HG03439 (cell line): ENCODE data around the gene DOCK7.
A peak's percentile ranks its signal among the peaks of the same experiment; 100 is the strongest.
"Not testable (repeated sequence)": the region's sequence is repeated elsewhere in the genome, so short reads cannot be mapped to it uniquely, and the experiment has no call there.

Source experiments
- ATAC-seq: cut with Tn5 transposase; IDR thresholded peaks from one replicate; pipeline ENCODE4 v1.9.1; 2021; ENCODE audit warnings: mild to moderate bottlenecking, moderate library complexity; ENCODE audit not compliant: unreplicated experiment

The DOCK7 gene

DNA sequence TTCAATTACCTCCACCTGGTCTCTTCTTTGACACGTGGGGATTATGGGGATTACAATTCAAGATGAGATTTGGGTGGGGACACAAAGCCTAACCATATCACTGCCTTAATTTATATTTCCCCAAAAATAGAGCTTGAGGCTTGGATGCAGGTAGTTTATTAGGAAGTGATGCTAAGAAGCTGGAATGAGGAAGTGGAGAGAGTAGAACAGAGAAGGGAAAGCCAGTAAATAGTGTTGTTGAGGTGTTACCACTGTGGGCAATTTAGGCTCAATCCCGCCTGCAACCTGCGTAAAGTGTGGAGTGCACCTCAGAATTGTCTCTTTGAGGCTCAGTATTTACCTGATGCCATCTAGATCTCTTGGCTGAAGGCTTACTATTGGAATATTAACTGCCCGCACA, 4.9 kb upstream of the DOCK7 start:
- ATAC-seq: no peak

DNA sequence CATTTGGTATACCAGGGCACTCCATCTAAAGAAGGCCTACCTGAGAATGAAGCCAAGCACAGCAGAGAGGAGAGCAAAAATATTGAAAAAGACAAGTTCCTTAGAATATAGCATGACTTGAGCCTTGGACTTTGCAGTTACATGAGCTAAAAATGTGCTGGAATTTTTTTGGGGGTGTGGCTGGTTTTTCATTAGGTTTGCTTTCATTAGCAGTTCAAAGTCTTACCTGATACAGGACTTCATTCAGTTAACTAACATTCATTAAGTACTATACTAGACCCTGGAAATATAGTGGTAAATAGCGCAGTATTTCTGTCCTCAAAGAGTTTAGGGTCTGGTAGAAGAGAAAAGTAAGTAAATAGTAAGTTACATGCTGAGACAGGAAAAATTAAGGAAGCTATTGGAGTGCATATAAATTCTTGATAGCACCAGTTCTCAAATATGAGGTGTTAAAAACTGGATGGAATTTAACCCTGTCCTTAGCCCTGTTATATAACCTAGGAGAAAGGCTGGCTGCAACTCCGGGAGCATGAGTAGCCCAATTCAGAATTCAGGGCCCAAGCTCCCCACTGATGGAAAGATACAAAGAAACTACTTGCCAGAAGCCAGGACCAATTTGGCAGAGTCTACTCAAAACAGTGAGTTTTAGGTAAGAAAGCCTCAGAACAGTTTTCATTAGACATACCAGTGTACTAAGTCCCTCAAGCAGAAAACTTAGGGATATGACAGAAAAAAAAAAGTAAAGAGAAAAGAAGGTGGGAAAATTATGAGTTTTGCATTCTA, 3.1 kb upstream of the DOCK7 start:
- no peak for ATAC-seq

DNA sequence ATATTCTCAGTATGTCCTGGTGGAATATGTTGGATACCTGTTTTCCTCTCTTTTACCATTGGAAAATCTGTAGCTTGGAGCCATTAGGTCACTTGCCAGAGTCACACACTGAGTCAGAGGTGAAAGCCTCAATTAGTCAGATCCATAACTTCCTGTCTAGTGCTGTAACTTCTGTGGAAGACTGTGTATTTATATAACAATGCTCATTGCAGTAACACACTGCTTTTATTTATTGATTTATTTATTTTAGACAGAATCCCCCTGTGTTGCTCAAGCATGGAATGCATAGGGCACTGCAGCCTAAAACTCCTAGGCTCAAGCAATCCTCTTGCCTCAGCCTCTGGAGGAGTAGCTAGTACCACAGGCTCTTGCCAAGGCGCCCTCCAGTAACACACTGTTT, 1.3 kb upstream of the DOCK7 start:
- no peak for ATAC-seq

DNA sequence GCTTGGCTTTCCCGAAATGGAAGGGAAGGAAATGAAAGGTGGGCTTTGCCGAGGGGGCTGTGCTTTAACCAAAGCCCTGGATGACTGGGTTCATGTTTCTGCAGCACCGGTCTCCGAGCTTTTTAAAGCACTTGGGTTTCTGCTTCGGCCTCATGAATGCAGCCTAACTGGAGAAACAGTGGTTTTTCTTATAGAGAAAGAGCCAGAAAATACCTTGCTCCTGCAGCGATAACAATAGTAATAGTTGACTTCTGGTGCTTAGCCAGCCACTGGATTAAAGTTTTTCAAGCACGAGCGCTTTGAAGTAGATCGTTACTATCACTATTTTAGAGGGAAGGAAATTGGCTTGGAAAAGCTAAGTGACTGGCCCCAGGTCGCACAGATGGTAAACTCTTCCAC, 500 bp upstream of the DOCK7 start:
- ATAC-seq: peak; percentile 12

DNA sequence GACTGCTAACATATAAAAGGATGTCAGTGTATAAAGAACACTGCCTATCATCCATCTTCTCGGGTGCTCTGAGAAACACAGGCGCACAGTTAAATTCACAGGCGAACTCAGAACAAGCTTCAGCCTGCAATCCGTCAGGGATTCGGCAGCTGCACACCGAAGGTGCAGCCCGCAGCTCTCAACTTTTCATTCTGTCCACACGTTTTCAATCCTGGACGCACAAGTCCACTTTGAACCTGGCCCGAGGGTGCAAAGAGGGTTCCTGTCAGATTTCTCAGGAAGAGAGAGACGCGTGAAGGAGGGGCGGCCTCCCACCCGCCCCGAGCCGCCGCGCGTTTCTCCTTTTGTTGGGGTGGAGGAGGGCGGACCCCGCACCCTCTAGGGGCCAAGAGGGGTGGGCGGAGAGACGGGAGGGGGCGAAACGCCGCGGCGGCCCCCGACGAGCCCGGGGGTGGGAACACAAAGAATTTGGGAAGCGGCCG, 724 bp downstream of the DOCK7 start:
- ATAC-seq: peak; percentile 30

DNA sequence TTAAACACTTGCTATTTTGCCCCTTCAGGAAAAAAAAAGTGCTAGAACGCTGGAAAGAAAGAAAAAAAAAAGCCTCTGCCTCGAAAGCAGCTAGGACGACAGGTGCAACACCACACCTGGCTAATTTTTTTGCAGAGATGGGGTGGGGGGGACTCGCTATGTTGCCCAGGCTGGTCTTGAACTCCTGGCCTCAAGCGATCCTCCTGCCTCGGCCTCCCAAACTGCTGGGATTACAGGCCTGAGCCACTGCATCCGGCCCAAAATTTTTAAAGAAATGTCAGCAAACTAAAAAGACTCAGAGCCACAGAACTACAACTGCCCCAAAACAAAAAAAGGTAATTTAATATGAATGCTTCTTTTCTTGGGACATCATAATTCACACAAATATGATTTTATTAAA, 1.4 kb downstream of the DOCK7 start:
- no peak for ATAC-seq

DNA sequence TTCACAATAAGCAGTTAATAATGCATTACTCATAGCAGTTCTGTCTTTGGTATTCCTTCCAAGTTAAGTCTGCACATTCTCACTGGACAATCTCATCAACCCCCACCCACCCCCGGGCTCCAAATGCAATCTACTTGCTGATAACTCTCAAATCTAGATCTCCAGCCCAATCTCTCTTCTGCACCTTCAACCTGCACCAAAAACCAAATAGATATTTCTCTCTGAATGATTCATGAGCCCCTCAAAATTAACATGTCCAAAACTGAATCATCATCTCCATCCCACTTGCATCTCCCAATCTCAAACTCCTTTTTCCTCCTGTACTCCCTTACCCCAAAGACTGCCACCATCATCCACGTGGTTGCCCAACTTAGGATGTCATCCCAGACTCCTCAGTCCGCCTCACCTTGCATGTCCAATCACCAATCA, 2.7 kb downstream of the DOCK7 start:
- ATAC-seq: no peak

DNA sequence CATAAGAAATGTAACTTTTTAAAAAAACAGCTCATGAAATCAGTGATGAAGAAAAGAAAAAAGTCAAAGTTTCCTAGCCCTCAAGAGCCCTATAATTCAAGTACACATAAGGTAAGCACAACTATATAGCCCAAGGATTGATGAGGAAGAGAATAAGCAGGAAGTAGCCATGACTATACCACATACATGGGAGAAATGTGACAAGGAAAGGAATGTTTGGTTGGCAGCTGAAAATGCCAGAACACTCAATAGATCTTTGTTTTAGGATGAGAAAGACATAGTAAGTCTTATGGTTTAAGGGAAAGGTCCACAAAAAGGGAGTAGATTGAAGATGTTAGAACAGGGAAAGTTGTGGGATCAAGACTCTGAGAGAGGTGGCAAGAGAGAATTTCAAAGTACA, 5.7 kb downstream of the DOCK7 start:
- no peak for ATAC-seq

DNA sequence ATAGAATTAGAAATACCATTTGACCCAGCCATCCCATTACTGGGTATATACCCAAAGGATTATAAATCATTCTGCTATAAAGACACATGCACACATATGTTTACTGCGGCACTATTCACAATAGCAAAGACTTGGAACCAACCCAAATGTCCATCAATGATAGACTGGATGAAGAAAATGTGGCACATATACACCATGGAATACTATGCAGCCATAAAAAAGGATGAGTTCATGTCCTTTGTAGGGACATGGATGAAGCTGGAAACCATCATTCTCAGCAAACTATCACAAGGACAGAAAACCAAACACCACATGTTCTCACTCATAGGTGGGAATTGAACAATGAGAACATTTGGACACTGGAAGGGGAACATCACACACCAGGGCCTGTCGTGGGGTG, 7.2 kb downstream of the DOCK7 start:
- not testable (repeated sequence) for ATAC-seq

DNA sequence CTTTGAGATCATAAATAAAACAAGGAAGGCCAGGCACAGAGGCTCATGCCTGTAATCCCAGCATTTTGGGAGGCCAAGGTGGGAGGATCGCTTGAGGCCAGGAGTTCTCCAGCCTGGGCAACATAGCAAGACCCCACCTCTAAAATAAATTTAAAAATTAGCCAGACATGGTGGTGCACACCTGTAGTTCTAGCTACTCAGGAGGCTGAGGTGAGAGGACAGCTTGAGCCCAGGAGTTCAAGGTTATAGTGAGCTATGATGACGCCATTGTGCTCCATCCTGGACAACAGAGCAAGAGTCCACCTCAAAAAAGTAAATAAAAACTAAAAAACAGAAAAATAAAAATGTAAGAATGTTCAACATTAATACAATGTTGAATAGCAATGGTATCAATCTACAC, 10.4 kb downstream of the DOCK7 start:
- not testable (repeated sequence) for ATAC-seq

DNA sequence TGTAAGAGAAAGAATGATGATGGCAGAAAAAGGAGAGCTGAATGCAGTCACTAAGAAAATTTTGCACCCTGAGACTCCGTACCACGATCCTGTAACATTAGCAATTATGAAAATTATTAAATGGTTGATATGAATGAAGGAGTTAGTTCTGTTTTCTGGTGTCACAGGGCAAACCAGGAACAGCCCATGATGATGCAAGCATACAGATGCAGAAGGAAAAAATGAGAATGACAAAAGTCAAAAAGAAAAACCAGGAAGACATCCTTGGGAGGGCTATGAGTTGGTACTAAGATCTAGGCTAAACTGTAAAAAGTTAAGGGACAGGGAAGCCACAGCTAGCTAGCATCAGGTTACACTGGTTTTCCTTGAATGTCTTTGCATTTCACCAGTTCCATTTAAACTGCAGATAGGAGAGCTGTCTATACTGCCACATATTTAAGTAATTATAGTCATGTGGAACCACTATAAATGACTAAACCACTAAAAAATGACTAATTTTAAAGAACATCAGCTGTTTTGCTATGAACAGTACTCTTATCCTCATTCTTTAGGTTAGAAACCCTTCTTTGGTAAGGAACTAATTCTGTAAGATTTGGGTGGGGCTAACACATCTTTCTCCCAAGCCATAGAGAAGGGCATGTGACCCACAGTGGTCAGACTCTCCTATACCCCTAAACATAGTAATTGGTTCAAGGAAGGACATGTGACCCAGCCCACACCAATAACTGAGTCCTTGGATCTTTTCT, 11.4 kb downstream of the DOCK7 start:
- no peak for ATAC-seq

DNA sequence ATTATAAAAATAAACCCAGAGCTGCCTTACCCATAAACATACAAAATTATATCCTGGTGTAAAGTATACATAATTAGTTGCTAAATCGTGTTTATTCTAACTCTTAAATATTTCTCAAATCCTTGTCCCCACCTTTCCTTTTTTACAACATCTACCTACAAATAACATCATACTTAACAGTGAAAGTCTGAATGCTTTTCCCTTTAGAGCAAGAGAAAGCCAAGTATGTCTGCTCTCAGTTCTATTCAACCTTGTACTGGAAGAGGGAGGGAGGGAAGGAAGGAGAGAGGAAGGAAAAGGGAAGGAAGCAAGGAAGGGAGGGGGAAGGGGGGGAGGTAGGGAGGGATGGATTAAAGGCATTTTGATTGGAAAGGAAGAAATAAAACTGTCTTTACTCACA, 14.6 kb downstream of the DOCK7 start:
- no peak for ATAC-seq

DNA sequence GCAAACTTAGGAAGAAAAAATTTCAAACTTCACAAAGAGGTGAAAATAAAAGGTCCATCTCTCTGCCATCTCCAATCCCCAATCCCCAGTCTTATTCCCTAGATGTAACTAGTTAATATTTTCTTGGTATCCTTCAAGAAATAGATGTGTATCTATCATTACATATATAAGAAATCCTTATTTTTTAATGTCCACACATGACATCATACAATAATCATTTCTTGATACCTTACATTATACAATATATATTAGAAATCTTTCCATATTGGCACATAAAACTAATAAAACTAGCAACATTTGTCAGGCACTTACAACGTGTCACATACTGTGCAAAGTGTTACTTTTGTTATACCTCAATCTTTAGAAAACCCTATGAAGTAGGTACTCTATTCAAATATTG, 16.2 kb downstream of the DOCK7 start:
- no peak for ATAC-seq

DNA sequence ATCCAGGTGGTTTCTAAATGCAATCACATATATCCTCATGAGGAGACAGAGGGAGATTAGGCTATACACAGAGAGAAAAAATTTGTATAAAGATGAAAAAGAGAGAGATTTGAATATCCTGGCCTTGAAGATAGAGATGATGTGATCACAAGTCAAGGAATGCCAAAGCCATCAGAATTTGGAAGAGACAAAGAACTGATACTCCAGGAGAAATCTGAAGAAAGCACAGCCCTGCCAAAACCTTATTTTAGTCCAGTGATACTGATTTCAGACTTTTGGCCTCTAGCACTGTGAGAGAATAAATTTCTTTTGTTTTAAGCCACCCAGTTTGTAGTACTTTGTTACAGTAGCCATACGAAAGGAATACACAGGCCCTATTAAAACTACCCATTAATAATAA, 33.4 kb downstream of the DOCK7 start:
- ATAC-seq: no peak

DNA sequence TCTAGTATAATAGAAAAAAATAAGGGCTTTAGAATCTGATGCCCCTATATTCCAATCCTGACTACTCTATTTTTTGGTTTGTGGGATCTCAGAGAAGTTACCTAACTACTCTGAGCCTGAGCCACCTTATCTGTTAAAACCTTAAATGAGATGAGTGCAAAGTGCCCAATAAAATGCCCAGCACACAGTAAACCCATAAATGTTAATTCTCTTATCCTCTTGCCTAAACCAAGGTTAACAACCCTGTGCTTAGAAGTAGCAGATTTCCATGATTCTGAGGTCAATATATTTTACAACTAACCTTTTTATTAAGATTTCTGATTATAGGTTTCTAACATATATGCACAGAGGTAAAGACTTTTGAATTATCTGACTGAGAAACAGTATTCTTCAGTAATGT, 35.8 kb downstream of the DOCK7 start:
- no peak for ATAC-seq

DNA sequence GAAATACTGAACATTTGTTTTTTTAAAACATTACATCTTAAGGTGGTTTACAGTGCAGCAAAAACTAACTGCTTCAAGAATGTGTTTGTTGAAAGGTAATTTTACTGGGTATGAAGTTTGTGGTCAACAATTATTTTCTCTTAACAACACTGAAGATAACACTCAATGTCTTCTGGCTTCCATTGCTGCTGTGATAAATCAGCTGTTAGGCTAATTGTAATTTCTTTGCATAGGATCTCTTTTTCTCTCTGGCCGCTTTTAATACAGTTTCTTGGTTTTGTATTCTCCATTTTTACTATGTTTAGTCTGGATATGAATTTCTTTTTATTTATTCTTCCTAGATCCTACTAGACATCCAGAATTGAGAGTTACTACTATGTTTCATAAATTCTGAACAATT, 44.9 kb downstream of the DOCK7 start:
- no peak for ATAC-seq

DNA sequence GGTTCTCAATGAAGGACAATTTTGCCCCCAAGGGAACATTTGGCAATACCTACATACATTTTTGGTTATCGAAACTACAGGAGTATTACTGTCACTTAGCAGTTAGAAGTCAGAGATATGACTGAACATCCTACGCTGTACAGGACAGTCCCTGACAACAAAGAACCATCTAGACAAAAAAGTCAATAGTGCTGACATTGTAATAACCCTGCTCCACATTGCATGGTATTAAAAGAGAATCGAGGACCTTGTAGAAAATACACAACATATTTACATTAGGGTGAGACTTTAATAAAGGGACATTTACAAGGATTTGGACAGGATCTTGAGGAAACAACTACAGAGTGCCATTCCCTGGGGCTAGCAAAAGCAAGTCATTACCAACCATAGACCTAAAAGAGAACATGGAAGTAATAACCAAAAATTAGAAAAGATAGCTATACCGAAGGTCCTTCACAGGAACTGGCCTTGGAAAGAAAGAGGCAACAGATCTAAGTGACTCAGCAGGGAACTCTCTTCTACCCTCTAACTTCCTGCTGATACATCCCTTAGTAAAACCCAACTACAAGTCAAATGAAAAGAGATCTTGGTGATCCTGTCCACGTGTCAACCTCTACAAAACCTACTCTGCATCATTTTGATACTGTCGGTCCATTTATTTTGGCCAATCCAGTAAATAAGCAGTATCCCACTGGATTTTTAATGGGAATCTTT, 50.6 kb downstream of the DOCK7 start:
- ATAC-seq: no peak

DNA sequence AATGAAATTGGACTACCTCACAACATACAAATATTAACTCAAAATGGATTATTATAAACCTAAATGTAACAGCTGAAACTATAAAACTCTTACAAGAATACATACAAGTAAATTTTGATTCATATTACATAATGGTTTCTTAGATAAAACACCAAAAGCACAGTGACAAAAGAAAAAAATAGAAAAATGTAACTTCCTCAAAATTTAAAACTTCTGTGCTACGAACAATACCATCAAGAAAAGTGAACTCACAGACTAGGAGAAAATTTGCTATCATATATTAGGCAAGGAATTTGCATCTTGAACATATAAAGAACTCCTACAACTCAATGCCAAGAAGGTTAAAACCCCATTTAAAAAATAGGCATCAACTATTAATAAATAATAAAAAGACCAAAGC, 59.7 kb downstream of the DOCK7 start:
- ATAC-seq: no peak

DNA sequence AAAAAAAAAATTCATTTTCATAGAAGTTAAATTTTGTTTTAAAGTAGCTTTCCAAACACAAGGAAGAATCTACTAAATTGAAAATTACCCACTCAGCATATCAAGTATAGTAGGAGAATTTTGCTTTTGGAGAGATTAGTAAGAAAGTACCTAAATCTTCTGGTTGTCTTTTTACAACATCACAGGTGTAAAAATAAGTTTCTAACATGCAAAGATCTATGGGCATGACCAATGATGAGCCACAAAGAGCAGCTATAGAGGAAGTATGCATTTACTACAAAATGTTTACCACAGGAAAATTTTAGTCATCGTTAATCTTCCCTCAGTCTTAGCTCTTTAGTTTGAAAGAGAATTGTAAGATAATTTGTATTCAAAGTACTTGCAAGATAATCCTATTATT, 62.8 kb downstream of the DOCK7 start:
- no peak for ATAC-seq

DNA sequence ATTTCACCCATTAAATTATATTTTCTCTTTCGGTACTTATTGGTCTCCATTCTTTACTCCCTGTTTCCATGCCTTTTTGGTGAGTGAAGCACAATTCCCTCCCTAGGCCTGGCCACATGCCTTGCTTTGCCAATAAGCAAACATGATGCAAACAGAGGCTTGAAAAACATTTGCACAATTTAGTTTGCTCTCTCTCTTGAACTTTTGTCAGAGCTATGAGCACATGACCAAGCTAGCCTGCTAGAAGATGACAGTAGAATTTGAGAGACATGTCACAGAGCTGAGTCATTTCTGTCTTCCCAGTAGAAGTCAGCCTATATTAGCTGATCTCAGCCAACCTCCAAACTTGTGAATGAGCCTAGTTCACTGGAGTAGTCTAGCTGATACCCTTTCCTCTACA, 66.3 kb downstream of the DOCK7 start:
- peak; percentile 93 for ATAC-seq

DNA sequence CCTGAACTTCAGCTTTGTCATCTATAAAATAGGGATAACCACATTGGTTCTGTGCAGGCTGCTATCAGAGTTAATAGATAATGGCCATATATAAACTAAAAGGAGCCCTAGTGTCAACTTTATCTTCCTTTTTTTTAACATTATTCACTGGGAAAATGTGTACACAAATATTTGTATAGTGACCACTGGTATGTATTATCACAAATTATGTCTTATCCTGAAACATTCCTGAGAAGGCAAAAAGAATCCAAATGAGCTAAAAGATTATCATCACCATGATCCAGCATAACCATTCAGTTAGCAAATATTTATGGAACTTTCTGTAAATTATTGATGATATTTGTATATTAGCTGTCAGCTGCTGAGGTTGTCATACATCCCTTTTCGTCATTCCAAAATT, 74.3 kb downstream of the DOCK7 start:
- no peak for ATAC-seq

DNA sequence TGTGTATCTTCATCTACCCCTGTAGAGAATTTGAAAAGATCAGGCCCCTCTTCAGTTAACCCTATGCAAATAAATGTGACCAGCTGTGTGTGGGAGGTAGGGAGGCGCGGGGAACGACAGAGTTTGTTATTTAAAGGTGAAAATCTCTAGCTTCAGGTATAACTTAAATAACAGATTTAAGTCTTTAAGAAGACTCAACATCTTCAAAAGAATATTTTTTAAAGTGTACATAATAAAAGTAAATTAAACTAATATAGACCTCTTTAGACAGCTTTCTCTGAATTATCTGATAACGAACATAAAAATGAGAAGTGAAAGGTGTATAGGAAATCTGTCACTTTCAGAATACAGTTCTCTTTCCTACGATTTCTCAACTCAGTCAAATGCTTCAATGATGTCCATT, 74.9 kb downstream of the DOCK7 start:
- peak; percentile 86 for ATAC-seq
